B cell (primary cell): ENCODE measurements around the gene NFE2. TPM values are rescaled to one million over a fixed set of nuclear protein-coding genes. Genes with fewer than 3 reads are reported as not detected.

ENCODE experiments used
- ATAC-seq: fragments of 200-7000 bp; cut with Tn5 transposase; one replicate; pipeline ENCODE4 v1.10.0; 2021; ENCODE audit warnings: low read depth, mild to moderate bottlenecking, moderate number of reproducible peaks, moderate library complexity
- CTCF ChIA-PET: fragments of 350-600 bp; sonication (Branson Sonifier 250); formaldehyde crosslinking; loops from one replicate; lab custom pipeline; 2021; ENCODE audit warnings: antibody characterized with exemption, inconsistent platforms; lab: Charles Lee
- POLR2A ChIA-PET: fragments of 350-600 bp; sonication (Branson Sonifier 250); formaldehyde crosslinking; loops from one replicate; lab custom pipeline; 2021; ENCODE audit warnings: antibody characterized with exemption; lab: Charles Lee
- DNase-seq: peaks from one replicate; pipeline ENCODE4 v3.0.0; 2013
- H2AFZ ChIP-seq: 2 replicates; pipeline ENCODE4 v1.6.1; 2012; ENCODE audit warnings: mild to moderate bottlenecking, low read depth, low read length; ENCODE audit not compliant: insufficient read depth, poor library complexity, severe bottlenecking
- H3K27ac ChIP-seq, 2 donors: 1 replicate in 1 of 2; 2 replicates in 1 of 2; pipeline ENCODE4 v1.5.1; 2012 to 2013; ENCODE audit warnings: low read length in 2 of 2, mild to moderate bottlenecking in 2 of 2, moderate library complexity in 1 of 2
- H3K27me3 ChIP-seq, 4 experiments: fragments of 200-600 bp in 1 of 4; sonication (generic) in 1 of 4; replicated peaks in 1 of 4; 1 replicate in 2 of 4; 2 replicates in 2 of 4; pipeline versions ENCODE4 v1.6.1 to v1.7.0; 2013 to 2016; ENCODE audit warnings: low read length in 3 of 4, mild to moderate bottlenecking in 2 of 4, mixed read lengths in 1 of 4, moderate library complexity in 1 of 4; ENCODE audit not compliant: insufficient read depth in 4 of 4, control insufficient read depth in 3 of 4; ENCODE audit errors: control extremely low read depth in 1 of 4
- H3K36me3 ChIP-seq, 2 experiments: replicated peaks in 1 of 2; 1 replicate in 1 of 2; 2 replicates in 1 of 2; pipeline versions ENCODE4 v1.6.1 to v1.7.1; 2013; ENCODE audit warnings: low read length in 1 of 2; ENCODE audit not compliant: insufficient read depth in 2 of 2, control insufficient read depth in 1 of 2; ENCODE audit errors: control extremely low read depth in 1 of 2, extremely low read depth in 1 of 2
- H3K4me1 ChIP-seq, 2 donors: fragments of 200-600 bp in 1 of 2; sonication (generic) in 1 of 2; 1 replicate in 1 of 2; 2 replicates in 1 of 2; pipeline versions ENCODE4 v1.5.1 to v1.6.1; 2013 to 2017; ENCODE audit warnings: low read length in 2 of 2; ENCODE audit not compliant: control insufficient read depth in 2 of 2, insufficient read depth in 2 of 2
- H3K4me2 ChIP-seq: replicated peaks from 2 replicates; pipeline ENCODE3; 2012; ENCODE audit warnings: mild to moderate bottlenecking, low read depth, low read length; ENCODE audit not compliant: poor library complexity, severe bottlenecking
- H3K4me3 ChIP-seq, 5 experiments: fragments of 200-600 bp in 1 of 5; sonication (generic) in 1 of 5; 1 replicate in 3 of 5; 2 replicates in 2 of 5; pipeline versions ENCODE4 v1.5.1 to v1.7.0; 2011 to 2016; ENCODE audit warnings: low read length in 4 of 5, mild to moderate bottlenecking in 4 of 5, low read depth in 2 of 5, control low read depth in 1 of 5, moderate library complexity in 1 of 5; ENCODE audit not compliant: insufficient read depth in 1 of 5; ENCODE audit errors: control extremely low read depth in 1 of 5, extremely low read depth in 1 of 5
- H3K79me2 ChIP-seq: fragments of 200-600 bp; sonication (generic); one replicate; pipeline ENCODE4 v1.6.0; 2016; ENCODE audit warnings: low read length; ENCODE audit not compliant: control insufficient read depth, insufficient read depth
- H3K9ac ChIP-seq: fragments of 200-600 bp; sonication (generic); 2 replicates; pipeline ENCODE4 v1.6.1; 2017; ENCODE audit warnings: mild to moderate bottlenecking, low read length, moderate library complexity
- H3K9me3 ChIP-seq, 3 donors: one replicate each; pipeline versions ENCODE4 v1.6.1 to v1.7.1; 2013; ENCODE audit warnings: low read length in 2 of 3; ENCODE audit not compliant: control insufficient read depth in 2 of 3, insufficient read depth in 1 of 3; ENCODE audit errors: control extremely low read depth in 1 of 3
- H4K20me1 ChIP-seq: 2 replicates; pipeline ENCODE4 v1.6.0; 2012; ENCODE audit warnings: mild to moderate bottlenecking, low read length; ENCODE audit not compliant: insufficient read depth, control insufficient read depth, poor library complexity, severe bottlenecking
- H3K27ac Mint-ChIP-seq: one replicate; pipeline ENCODE4 v1.8.0; 2021; ENCODE audit warnings: mixed read lengths
- H3K27me3 Mint-ChIP-seq: one replicate; pipeline ENCODE4 v1.8.0; 2021; ENCODE audit warnings: mixed read lengths
- H3K4me1 Mint-ChIP-seq: one replicate; pipeline ENCODE4 v1.8.0; 2021; ENCODE audit warnings: mixed read lengths
- H3K4me3 Mint-ChIP-seq: one replicate; pipeline ENCODE4 v1.8.0; 2021; ENCODE audit warnings: mixed read lengths
- H3K9me3 Mint-ChIP-seq: one replicate; pipeline ENCODE4 v1.8.0; 2022; ENCODE audit warnings: mixed read lengths; ENCODE audit not compliant: insufficient read depth
- CTCF ChIP-seq: fragments of 200-600 bp; IDR thresholded peaks from one replicate; pipeline ENCODE4 v1.8.0; 2022; ENCODE audit warnings: antibody characterized with exemption, mild to moderate bottlenecking
- EZH2 ChIP-seq: IDR thresholded peaks from 2 replicates; pipeline ENCODE4 v1.6.1; 2012; ENCODE audit warnings: borderline replicate concordance, low read depth, mild to moderate bottlenecking, moderate library complexity, low read length; ENCODE audit not compliant: insufficient read depth, poor library complexity, severe bottlenecking
- WGBS: methylation state at CpG from one replicate; pipeline ENCODE4 v1.1.5; 2013; ENCODE audit warnings: missing lambda C conversion rate; ENCODE audit not compliant: insufficient coverage; 5-methylcytosine and 5-hydroxymethylcytosine counted together
- intact Hi-C: fragments of 100-400 bp; cut with micrococcal nuclease; formaldehyde crosslinking; loops from one replicate; pipeline ENCODE4 v1.10.0; 2022
- polyA plus RNA-seq: library from polyadenylated mRNA; depleted of rRNA; stranded (reverse); fragments of >200 nt; gene quantifications from 2 replicates; pipeline ENCODE4 v1.2.3, GENCODE V29; 2012
- small RNA-seq: library from RNA; depleted of rRNA; stranded (forward); fragments of <200 nt; gene quantifications from one replicate; pipeline ENCODE3, GENCODE V24; 2012; ENCODE audit warnings: low replicate concordance, low read depth; ENCODE audit not compliant: insufficient read length
- total RNA-seq, 2 donors: library from RNA; stranded (reverse); fragments of 120-200 nt in 1 of 2; gene quantifications; 1 replicate in 1 of 2; 2 replicates in 1 of 2; pipeline versions ENCODE4 v1.2.3 to v1.2.4, GENCODE V29; 2013 to 2022

NFE2 gene
- total and polyA plus RNA-seq, 2 donors (not counting 1 experiment from before 2014, with no cell fraction given): 0.60 TPM; not detected in 1

GRCh38 chr12:54246011-54246641 is 54.7 kb downstream of the NFE2 start:
- Histone ChIP-seq H3K4me3 (no peak overlapping the region), H3K9ac (no peak overlapping the region), H3K27ac (no peak overlapping the region), H3K4me2 (no peak overlapping the region), H3K36me3 (peaks cover 12 to 58% of the 10 kb centered on the region in 2 experiments), H3K4me1 (peaks cover 0 to 4% of the 10 kb centered on the region in 2 donors), H2AFZ (no peak overlapping the region), H3K79me2 (peaks cover 29% of the 10 kb centered on the region), H3K27me3 (no peaks in the 10 kb centered on the region), H4K20me1 (no peaks in the 10 kb centered on the region), H3K9me3 (no peaks in the 10 kb centered on the region)
- Mint-ChIP-seq H3K9me3 (no peaks in the 10 kb centered on the region), H3K4me1 (peaks cover 5% of the 10 kb centered on the region), H3K27ac (no peak overlapping the region), H3K4me3 (no peak overlapping the region), H3K27me3 (no peaks in the 10 kb centered on the region)
- intact Hi-C loops: no loop called here
- WGBS: 97% methylated on average over 4 of the region's 6 CpGs
- POLR2A ChIA-PET: interaction anchor here (0.6 kb wide), 1 partner anchor 9 kb away, joined by 9 read pairs; no protein-coding TSS in a partner anchor
- DNase-seq (no peak), ATAC-seq (no peak)
- no peak for TF ChIP-seq EZH2
- TF ChIP-seq CTCF: no peak
- CTCF ChIA-PET: interaction anchor here (1.0 kb wide), 1 partner anchor 13 kb away, joined by 3 read pairs; no protein-coding TSS in a partner anchor

Small RNA genes within 50 kb of the gene (small RNA-seq; reads per million reads assigned to genes)
- 56.5 reads per million, percentile 94 among the genes with 10 or more reads in this experiment for gene MIR148B
- not detected for gene RN7SL390P
- not detected for gene RN7SL744P
- gene RNU6-950P: not detected

Other genes with a start within 250 kb of the NFE2 start
- gene HOXC4, start 247.2 kb downstream of the NFE2 start, total RNA-seq: 6.4 and 6.5 TPM in 2 replicates
- gene HOXC4, start 247.2 kb downstream of the NFE2 start, polyA plus RNA-seq: 1.0 and 4.3 TPM in 2 replicates
- 37.5 and 42.3 TPM in 2 replicates for gene SMUG1, start 112.0 kb downstream of the NFE2 start, total RNA-seq
- 25.0 and 31.9 TPM in 2 replicates for gene SMUG1, start 112.0 kb downstream of the NFE2 start, polyA plus RNA-seq
- gene CBX5, start 20.9 kb downstream of the NFE2 start, total RNA-seq: 64.8 and 66.2 TPM in 2 replicates
- gene CBX5, start 20.9 kb downstream of the NFE2 start, polyA plus RNA-seq: 10.5 and 13.6 TPM in 2 replicates
- gene HNRNPA1, start 20.3 kb downstream of the NFE2 start, total RNA-seq: 1,040 and 1,043 TPM in 2 replicates
- 631 and 1,398 TPM in 2 replicates for gene HNRNPA1, start 20.3 kb downstream of the NFE2 start, polyA plus RNA-seq
- 72.1 and 78.2 TPM in 2 replicates for gene COPZ1, start 24.1 kb upstream of the NFE2 start, total RNA-seq
- gene COPZ1, start 24.1 kb upstream of the NFE2 start, polyA plus RNA-seq: 43.1 and 54.9 TPM in 2 replicates
- not detected in 2 replicates for gene GPR84, start 63.5 kb upstream of the NFE2 start, total RNA-seq
- 0.16 and 0.46 TPM in 2 replicates for gene GPR84, start 63.5 kb upstream of the NFE2 start, polyA plus RNA-seq
- 5.1 and 5.3 TPM in 2 replicates for gene ZNF385A, start 83.7 kb upstream of the NFE2 start, total RNA-seq
- 4.9 and 6.6 TPM in 2 replicates for gene ZNF385A, start 83.7 kb upstream of the NFE2 start, polyA plus RNA-seq
- gene ITGA5, start 118.3 kb upstream of the NFE2 start, total RNA-seq: 6.1 and 6.7 TPM in 2 replicates
- gene ITGA5, start 118.3 kb upstream of the NFE2 start, polyA plus RNA-seq: 3.6 and 5.8 TPM in 2 replicates
- 2.6 and 3.9 TPM in 2 replicates for gene GTSF1, start 172.6 kb upstream of the NFE2 start, total RNA-seq
- gene GTSF1, start 172.6 kb upstream of the NFE2 start, polyA plus RNA-seq: 4.1 and 6.4 TPM in 2 replicates
- 198 and 206 TPM in 2 replicates for gene NCKAP1L, start 196.7 kb upstream of the NFE2 start, total RNA-seq
- gene NCKAP1L, start 196.7 kb upstream of the NFE2 start, polyA plus RNA-seq: 76.0 and 85.9 TPM in 2 replicates
- 5.9 and 6.4 TPM in 2 replicates for gene PDE1B, start 248.6 kb upstream of the NFE2 start, total RNA-seq
- gene PDE1B, start 248.6 kb upstream of the NFE2 start, polyA plus RNA-seq: 6.2 and 10.1 TPM in 2 replicates